ENCODE results near the gene ARHGAP29.

ARHGAP29 gene

DNA sequence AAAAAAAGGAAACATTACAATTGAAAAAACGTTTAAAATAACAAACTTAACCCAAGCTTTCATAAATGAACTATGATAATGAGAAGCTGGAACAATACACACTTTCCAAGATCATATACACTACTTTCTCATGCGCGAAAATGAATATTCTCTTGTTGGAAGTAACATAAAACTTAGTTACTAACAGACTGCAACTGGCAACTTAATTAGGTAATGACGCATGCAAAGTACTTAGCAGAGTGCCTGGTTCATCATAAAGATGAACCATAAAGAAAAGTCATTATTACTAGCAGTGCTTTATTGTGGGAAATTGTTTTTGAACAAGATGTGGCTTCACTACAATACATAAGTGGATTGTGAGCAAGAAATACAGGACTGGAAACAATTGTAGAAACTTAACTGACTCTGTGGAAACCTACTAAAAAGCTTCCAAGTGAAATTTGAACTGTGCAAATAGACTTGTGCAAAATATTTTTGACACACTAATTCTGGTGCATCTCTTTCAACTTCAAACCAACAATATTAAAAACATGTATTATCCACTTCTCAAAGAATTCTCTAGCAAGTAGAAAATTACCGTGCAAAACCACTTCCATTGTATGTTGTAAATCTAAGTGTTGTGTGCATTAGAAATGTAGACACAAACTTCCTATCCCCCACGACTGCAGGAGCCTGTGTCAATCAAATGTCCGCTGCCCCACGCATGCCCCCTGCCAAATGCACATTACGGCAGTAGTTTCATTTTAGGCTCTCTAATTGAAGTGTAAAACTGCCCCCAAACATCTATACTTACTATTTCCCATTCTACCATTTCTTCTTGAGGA, 2.0 kb downstream of the ARHGAP29 start:
- DNase-seq, result no peak
- Histone ChIP-seq H3K18ac (ENCODE audit: low read length) (no peak overlapping the region), H3K79me2 (ENCODE audit: control insufficient read depth, insufficient read depth, low read length, poor library complexity) (peaks cover 26% of the 10 kb centered on the region), H4K12ac (ENCODE audit: low read depth, low read length) (no peak overlapping the region), H3K36me3 (ENCODE audit: control insufficient read depth in 1 of 2, insufficient read depth in 2 of 2, low read length in 2 of 2) (no peaks in the 10 kb centered on the region), H3K4ac (ENCODE audit: low read depth, low read length) (peak overlapping the region; percentile 96), H3K23ac (ENCODE audit: low read length) (no peak overlapping the region), H3K4me1 (ENCODE audit: control insufficient read depth in 1 of 2, insufficient read depth in 2 of 2, low read length in 2 of 2) (peaks cover 2 to 8% of the 10 kb centered on the region in 2 experiments), H2BK120ac (ENCODE audit: insufficient read depth, low read length, poor library complexity) (no peak overlapping the region), H2AFZ (ENCODE audit: insufficient read depth, low read length, poor library complexity) (no peak overlapping the region), H3K79me1 (ENCODE audit: low read length) (peaks cover 14% of the 10 kb centered on the region), H3K9ac (ENCODE audit: low read length) (no peak overlapping the region), H2BK5ac (ENCODE audit: low read depth, low read length, poor library complexity) (no peak overlapping the region), H4K91ac (ENCODE audit: low read depth, low read length) (no peak overlapping the region), H2BK12ac (ENCODE audit: low read length) (no peak overlapping the region), H3K27ac (ENCODE audit: low read depth, low read length) (no peak overlapping the region), H3K27me3 (ENCODE audit: insufficient read depth, low read length) (no peaks in the 10 kb centered on the region), H3K14ac (ENCODE audit: low read length) (no peak overlapping the region), H2AK5ac (ENCODE audit: low read length) (no peak overlapping the region), H3K4me3 (ENCODE audit: low read depth, low read length) (peak overlapping the region; percentile 38), H4K8ac (ENCODE audit: low read depth, low read length) (no peak overlapping the region), H3K4me2 (ENCODE audit: low read length) (peak overlapping the region; percentile 71), H3K9me3 (ENCODE audit: insufficient read depth, low read depth, low read length) (no peaks in the 10 kb centered on the region)
- no CpG with 5 or more reads among the region's 9 CpGs for WGBS (ENCODE audit: extremely low coverage, insufficient coverage, insufficient read length)

DNA sequence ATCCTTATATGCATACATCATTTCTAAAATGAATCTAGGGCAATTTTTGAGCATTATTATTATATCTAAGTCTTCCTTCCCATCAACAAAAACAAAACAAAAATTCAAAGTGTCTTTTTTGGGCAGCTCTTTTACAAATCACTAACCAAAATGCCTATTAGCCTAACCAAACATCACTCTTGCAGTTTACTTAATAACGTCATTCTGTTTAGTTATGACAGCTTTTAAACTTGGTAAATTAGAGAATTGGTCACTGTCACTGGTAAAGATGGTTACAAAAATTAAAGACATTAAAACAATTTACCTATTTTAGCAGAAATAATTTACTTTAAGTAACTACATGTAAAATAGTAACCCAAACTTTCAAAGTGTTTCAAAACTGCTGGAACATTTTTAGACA, 2.8 kb downstream of the ARHGAP29 start:
- Histone ChIP-seq H4K8ac (ENCODE audit: low read depth, low read length) (no peak overlapping the region), H3K79me1 (ENCODE audit: low read length) (peaks cover 12% of the 10 kb centered on the region), H3K4ac (ENCODE audit: low read depth, low read length) (no peak overlapping the region), H3K36me3 (ENCODE audit: control insufficient read depth in 1 of 2, insufficient read depth in 2 of 2, low read length in 2 of 2) (no peaks in the 10 kb centered on the region), H3K14ac (ENCODE audit: low read length) (no peak overlapping the region), H2BK5ac (ENCODE audit: low read depth, low read length, poor library complexity) (no peak overlapping the region), H3K23ac (ENCODE audit: low read length) (no peak overlapping the region), H3K27me3 (ENCODE audit: insufficient read depth, low read length) (no peaks in the 10 kb centered on the region), H3K4me2 (ENCODE audit: low read length) (no peak overlapping the region), H3K4me1 (ENCODE audit: control insufficient read depth in 1 of 2, insufficient read depth in 2 of 2, low read length in 2 of 2) (peaks cover 2 to 5% of the 10 kb centered on the region in 2 experiments), H2BK120ac (ENCODE audit: insufficient read depth, low read length, poor library complexity) (no peak overlapping the region), H3K4me3 (ENCODE audit: low read depth, low read length) (no peak overlapping the region), H3K79me2 (ENCODE audit: control insufficient read depth, insufficient read depth, low read length, poor library complexity) (peaks cover 23% of the 10 kb centered on the region), H3K9me3 (ENCODE audit: insufficient read depth, low read depth, low read length) (no peaks in the 10 kb centered on the region), H2BK12ac (ENCODE audit: low read length) (no peak overlapping the region), H3K9ac (ENCODE audit: low read length) (no peak overlapping the region), H3K18ac (ENCODE audit: low read length) (no peak overlapping the region), H2AK5ac (ENCODE audit: low read length) (no peak overlapping the region), H2AFZ (ENCODE audit: insufficient read depth, low read length, poor library complexity) (no peak overlapping the region), H4K12ac (ENCODE audit: low read depth, low read length) (no peak overlapping the region), H4K91ac (ENCODE audit: low read depth, low read length) (no peak overlapping the region), H3K27ac (ENCODE audit: low read depth, low read length) (no peak overlapping the region)
- DNase-seq, result no peak
- no CpG with 5 or more reads among the region's 1 CpG for WGBS (ENCODE audit: extremely low coverage, insufficient coverage, insufficient read length)

DNA sequence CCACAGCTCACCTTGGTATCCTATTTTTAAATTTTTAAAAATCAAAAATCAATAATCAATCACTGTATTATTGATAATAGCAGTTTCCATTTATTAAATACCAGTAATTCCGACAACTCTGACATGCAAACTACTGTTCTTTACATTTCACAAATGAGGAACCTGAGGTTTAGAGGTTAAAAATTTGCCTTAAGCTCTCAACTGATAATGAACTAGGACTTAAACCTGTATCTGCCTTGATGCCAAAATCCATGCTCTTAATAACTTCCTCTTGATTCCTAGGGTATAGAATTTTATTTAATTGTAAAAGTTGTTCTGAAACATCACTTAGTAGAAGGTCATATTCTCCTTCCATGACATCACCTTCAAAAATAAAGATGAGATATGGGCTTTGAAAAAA, 5.6 kb downstream of the ARHGAP29 start:
- H3K9ac ChIP-seq (ENCODE audit: low read length), result no peak overlapping the region
- H3K4ac ChIP-seq (ENCODE audit: low read depth, low read length), result no peak overlapping the region
- H4K91ac ChIP-seq (ENCODE audit: low read depth, low read length), result no peak overlapping the region
- no peak for DNase-seq
- H2BK120ac ChIP-seq (ENCODE audit: insufficient read depth, low read length, poor library complexity), result no peak overlapping the region
- no peaks in the 10 kb centered on the region for H3K36me3 ChIP-seq (ENCODE audit: control insufficient read depth in 1 of 2, insufficient read depth in 2 of 2, low read length in 2 of 2)
- no peaks in the 10 kb centered on the region for H3K27me3 ChIP-seq (ENCODE audit: insufficient read depth, low read length)
- peaks cover 12% of the 10 kb centered on the region for H3K79me2 ChIP-seq (ENCODE audit: control insufficient read depth, insufficient read depth, low read length, poor library complexity)
- H3K4me2 ChIP-seq (ENCODE audit: low read length), result no peak overlapping the region
- peaks cover 0 to 3% of the 10 kb centered on the region in 2 experiments for H3K4me1 ChIP-seq (ENCODE audit: control insufficient read depth in 1 of 2, insufficient read depth in 2 of 2, low read length in 2 of 2)
- no CpG with 5 or more reads among the region's 1 CpG for WGBS (ENCODE audit: extremely low coverage, insufficient coverage, insufficient read length)
- H3K23ac ChIP-seq (ENCODE audit: low read length), result no peak overlapping the region
- H2AK5ac ChIP-seq (ENCODE audit: low read length), result no peak overlapping the region
- no peak overlapping the region for H3K4me3 ChIP-seq (ENCODE audit: low read depth, low read length)
- no peak overlapping the region for H3K27ac ChIP-seq (ENCODE audit: low read depth, low read length)
- H2BK5ac ChIP-seq (ENCODE audit: low read depth, low read length, poor library complexity), result no peak overlapping the region
- H3K18ac ChIP-seq (ENCODE audit: low read length), result no peak overlapping the region
- H4K12ac ChIP-seq (ENCODE audit: low read depth, low read length), result no peak overlapping the region
- H3K14ac ChIP-seq (ENCODE audit: low read length), result no peak overlapping the region
- no peak overlapping the region for H2BK12ac ChIP-seq (ENCODE audit: low read length)
- no peaks in the 10 kb centered on the region for H3K9me3 ChIP-seq (ENCODE audit: insufficient read depth, low read depth, low read length)
- H2AFZ ChIP-seq (ENCODE audit: insufficient read depth, low read length, poor library complexity), result no peak overlapping the region
- no peak overlapping the region for H4K8ac ChIP-seq (ENCODE audit: low read depth, low read length)
- H3K79me1 ChIP-seq (ENCODE audit: low read length), result peaks cover 3% of the 10 kb centered on the region

DNA sequence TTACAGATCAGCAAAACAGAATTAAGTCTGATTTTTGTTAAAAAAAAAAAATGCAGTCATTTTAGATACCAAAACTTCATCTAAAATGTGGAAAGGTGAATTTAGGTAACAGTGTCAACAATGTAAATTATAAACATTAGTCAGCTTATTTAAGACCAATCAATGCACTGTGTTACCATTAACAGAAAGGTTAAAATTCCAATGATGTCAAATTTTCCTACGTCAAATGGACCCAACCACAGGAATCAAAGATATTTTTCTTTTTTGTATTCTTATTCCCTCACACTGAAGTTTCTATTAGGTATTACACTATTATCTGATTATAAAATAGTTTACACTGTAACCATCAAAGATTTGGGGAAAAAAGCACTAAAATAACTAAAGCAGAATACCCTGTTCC, 6.5 kb downstream of the ARHGAP29 start:
- Histone ChIP-seq H3K27me3 (ENCODE audit: insufficient read depth, low read length) (no peaks in the 10 kb centered on the region), H3K4me2 (ENCODE audit: low read length) (no peak overlapping the region), H3K4me3 (ENCODE audit: low read depth, low read length) (no peak overlapping the region), H3K23ac (ENCODE audit: low read length) (no peak overlapping the region), H3K36me3 (ENCODE audit: control insufficient read depth in 1 of 2, insufficient read depth in 2 of 2, low read length in 2 of 2) (no peaks in the 10 kb centered on the region), H4K91ac (ENCODE audit: low read depth, low read length) (no peak overlapping the region), H2BK120ac (ENCODE audit: insufficient read depth, low read length, poor library complexity) (no peak overlapping the region), H2AFZ (ENCODE audit: insufficient read depth, low read length, poor library complexity) (no peak overlapping the region), H3K18ac (ENCODE audit: low read length) (no peak overlapping the region), H3K14ac (ENCODE audit: low read length) (no peak overlapping the region), H4K12ac (ENCODE audit: low read depth, low read length) (no peak overlapping the region), H2AK5ac (ENCODE audit: low read length) (no peak overlapping the region), H3K4ac (ENCODE audit: low read depth, low read length) (no peak overlapping the region), H2BK5ac (ENCODE audit: low read depth, low read length, poor library complexity) (no peak overlapping the region), H2BK12ac (ENCODE audit: low read length) (no peak overlapping the region), H3K27ac (ENCODE audit: low read depth, low read length) (no peak overlapping the region), H3K79me1 (ENCODE audit: low read length) (no peaks in the 10 kb centered on the region), H3K9ac (ENCODE audit: low read length) (no peak overlapping the region), H3K79me2 (ENCODE audit: control insufficient read depth, insufficient read depth, low read length, poor library complexity) (peaks cover 6% of the 10 kb centered on the region), H4K8ac (ENCODE audit: low read depth, low read length) (no peak overlapping the region), H3K9me3 (ENCODE audit: insufficient read depth, low read depth, low read length) (no peaks in the 10 kb centered on the region), H3K4me1 (ENCODE audit: control insufficient read depth in 1 of 2, insufficient read depth in 2 of 2, low read length in 2 of 2) (peaks cover 0 to 3% of the 10 kb centered on the region in 2 experiments)
- no peak for DNase-seq
- WGBS (ENCODE audit: extremely low coverage, insufficient coverage, insufficient read length), result no CpG with 5 or more reads among the region's 1 CpG
